SK-N-SH (cell line): ENCODE data around the gene HTRA3.

Experiments
- EP300 ChIP-seq, 2 experiments: IDR thresholded peaks; 2 replicates each; pipeline versions ENCODE4 v1.4.0 to v1.6.1; 2012; ENCODE audit warnings: borderline replicate concordance in 1 of 2, low read depth in 1 of 2, low read length in 1 of 2
- EZH2phosphoT487 ChIP-seq: fragments of 200-600 bp; sonication (generic); IDR thresholded peaks from 2 replicates; pipeline ENCODE4 v1.6.1; 2017; ENCODE audit warnings: low read depth, mixed run types, mild to moderate bottlenecking, antibody characterized with exemption, moderate library complexity, borderline replicate concordance
- MAX ChIP-seq: IDR thresholded peaks from 2 replicates; pipeline ENCODE4 v1.4.0; 2012; ENCODE audit warnings: low read depth
- REST ChIP-seq: IDR thresholded peaks from 2 replicates; pipeline ENCODE4 v1.6.1; 2012; ENCODE audit warnings: mild to moderate bottlenecking, low read depth, low read length, moderate library complexity
- TAF1 ChIP-seq: IDR thresholded peaks from 2 replicates; pipeline ENCODE4 v1.6.1; 2012; ENCODE audit warnings: low read depth, mild to moderate bottlenecking, low read length, moderate library complexity, borderline replicate concordance
- TF ChIP-seq, protein P1 (sequence below): fragments of 200-600 bp; sonication (generic); IDR thresholded peaks from 2 replicates; pipeline ENCODE4 v1.6.1; 2017; ENCODE audit warnings: antibody characterized with exemption, mild to moderate bottlenecking, moderate library complexity

GRCh38 chr4:8244931-8245460 is 24.6 kb upstream of the HTRA3 start:
- TF ChIP-seq EZH2phosphoT487 (no peak), EP300 (IDR thresholded peaks at IDR 0.05; ENCODE audit: borderline replicate concordance in 1 of 2, low read depth in 1 of 2, low read length in 1 of 2) (no peak), REST (no peak), TAF1 (no peak), MAX (no peak)
- TF ChIP-seq, protein P1, sequence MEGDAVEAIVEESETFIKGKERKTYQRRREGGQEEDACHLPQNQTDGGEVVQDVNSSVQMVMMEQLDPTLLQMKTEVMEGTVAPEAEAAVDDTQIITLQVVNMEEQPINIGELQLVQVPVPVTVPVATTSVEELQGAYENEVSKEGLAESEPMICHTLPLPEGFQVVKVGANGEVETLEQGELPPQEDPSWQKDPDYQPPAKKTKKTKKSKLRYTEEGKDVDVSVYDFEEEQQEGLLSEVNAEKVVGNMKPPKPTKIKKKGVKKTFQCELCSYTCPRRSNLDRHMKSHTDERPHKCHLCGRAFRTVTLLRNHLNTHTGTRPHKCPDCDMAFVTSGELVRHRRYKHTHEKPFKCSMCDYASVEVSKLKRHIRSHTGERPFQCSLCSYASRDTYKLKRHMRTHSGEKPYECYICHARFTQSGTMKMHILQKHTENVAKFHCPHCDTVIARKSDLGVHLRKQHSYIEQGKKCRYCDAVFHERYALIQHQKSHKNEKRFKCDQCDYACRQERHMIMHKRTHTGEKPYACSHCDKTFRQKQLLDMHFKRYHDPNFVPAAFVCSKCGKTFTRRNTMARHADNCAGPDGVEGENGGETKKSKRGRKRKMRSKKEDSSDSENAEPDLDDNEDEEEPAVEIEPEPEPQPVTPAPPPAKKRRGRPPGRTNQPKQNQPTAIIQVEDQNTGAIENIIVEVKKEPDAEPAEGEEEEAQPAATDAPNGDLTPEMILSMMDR, result no peak
